ENCODE data around the gene DHCR24.

DNA sequence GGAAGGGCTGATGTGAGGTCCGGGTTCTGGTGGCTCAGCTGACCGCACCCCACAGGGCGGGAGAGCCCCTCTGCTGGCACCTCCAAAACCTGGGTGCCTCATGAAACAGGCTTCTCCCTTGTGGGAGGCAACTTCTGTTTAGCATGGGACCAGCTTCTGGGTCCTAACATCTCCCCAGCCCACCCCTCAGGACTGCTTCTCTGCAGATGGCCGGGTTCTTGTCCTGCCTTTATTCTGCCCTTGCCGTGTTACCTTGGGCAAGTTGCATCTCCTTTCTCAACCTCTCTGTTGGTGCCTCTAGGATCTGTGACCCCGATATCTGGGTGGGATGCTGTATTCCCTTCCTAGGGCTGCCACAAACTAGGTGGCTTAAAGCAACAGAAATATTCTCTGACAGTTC lies 70.9 kb downstream of the DHCR24 start:
- TF ChIP-seq GATA3 (IDR thresholded peaks at IDR 0.05; ENCODE audit: borderline replicate concordance) = no peak
- no peak for TF ChIP-seq JUNB (IDR thresholded peaks at IDR 0.05)
- TF ChIP-seq CTCF (IDR thresholded peaks at IDR 0.05) = no peak
- no peak for TF ChIP-seq RAD21 (conservative IDR thresholded peaks at IDR 0.05 in 1 of 2, IDR thresholded peaks at IDR 0.05 in 1 of 2)
- TF ChIP-seq POLR2A (IDR thresholded peaks at IDR 0.05; ENCODE audit: low read length) = no peak
- no peak for TF ChIP-seq REST (IDR thresholded peaks at IDR 0.05)
- TF ChIP-seq, protein P1, sequence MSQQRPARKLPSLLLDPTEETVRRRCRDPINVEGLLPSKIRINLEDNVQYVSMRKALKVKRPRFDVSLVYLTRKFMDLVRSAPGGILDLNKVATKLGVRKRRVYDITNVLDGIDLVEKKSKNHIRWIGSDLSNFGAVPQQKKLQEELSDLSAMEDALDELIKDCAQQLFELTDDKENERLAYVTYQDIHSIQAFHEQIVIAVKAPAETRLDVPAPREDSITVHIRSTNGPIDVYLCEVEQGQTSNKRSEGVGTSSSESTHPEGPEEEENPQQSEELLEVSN (IDR thresholded peaks at IDR 0.05; ENCODE audit: borderline replicate concordance, low read depth) = no peak
- TF ChIP-seq ZC3H11A (IDR thresholded peaks at IDR 0.05) = no peak
- no peak for TF ChIP-seq NFE2L2 (conservative IDR thresholded peaks at IDR 0.05; ENCODE audit: low read length)
- TF ChIP-seq, protein P2, sequence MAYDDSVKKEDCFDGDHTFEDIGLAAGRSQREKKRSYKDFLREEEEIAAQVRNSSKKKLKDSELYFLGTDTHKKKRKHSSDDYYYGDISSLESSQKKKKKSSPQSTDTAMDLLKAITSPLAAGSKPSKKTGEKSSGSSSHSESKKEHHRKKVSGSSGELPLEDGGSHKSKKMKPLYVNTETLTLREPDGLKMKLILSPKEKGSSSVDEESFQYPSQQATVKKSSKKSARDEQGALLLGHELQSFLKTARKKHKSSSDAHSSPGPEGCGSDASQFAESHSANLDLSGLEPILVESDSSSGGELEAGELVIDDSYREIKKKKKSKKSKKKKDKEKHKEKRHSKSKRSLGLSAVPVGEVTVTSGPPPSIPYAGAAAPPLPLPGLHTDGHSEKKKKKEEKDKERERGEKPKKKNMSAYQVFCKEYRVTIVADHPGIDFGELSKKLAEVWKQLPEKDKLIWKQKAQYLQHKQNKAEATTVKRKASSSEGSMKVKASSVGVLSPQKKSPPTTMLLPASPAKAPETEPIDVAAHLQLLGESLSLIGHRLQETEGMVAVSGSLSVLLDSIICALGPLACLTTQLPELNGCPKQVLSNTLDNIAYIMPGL (CRISPR knock-in tag; IDR thresholded peaks at IDR 0.05; ENCODE audit: borderline replicate concordance) = no peak
- no peak for TF ChIP-seq CEBPB (IDR thresholded peaks at IDR 0.05)

Data from A549 (cell line).